A673 (cell line): ENCODE measurements around the gene RTN4RL1.

Source experiments
- CTCF ChIP-seq: fragments of 300-800, 200-600 bp; sonication (generic); conservative IDR thresholded peaks from 2 replicates; pipeline ENCODE4 v1.5.1; 2017; ENCODE audit warnings: low read depth, mild to moderate bottlenecking, antibody characterized with exemption, low read length, moderate library complexity, mixed read lengths
- EZH2 ChIP-seq: fragments of 200-600 bp; sonication (generic); IDR thresholded peaks from 2 replicates; pipeline ENCODE4 v1.6.1; 2017; ENCODE audit warnings: borderline replicate concordance, low read depth, mild to moderate bottlenecking, mixed read lengths, antibody characterized with exemption, low read length; ENCODE audit not compliant: poor library complexity, severe bottlenecking

DNA sequence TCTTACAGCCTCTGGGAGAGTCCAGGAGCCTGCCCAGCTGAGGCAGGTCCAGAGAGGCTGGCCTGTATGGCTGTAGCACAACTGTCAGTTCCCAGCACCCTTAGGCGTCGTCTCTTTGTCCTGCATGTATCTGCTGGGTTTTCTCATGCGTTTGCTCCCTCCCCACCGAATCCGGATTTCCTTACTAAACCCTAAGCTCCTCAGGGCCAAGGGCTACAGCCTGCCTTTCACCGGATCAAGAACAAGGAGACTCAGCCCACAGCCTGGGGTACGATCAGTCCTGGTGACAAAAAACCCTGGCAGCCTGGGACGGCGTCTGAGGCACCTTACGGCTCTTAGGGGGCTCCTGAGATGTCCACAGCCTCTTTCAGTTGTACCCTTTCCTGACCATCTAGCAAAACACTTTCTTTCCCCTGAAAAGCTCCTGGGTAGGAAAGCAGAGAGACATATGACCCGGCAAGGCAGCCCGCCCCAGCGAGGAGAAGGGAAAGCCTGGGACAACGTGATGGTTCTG lies 42.0 kb upstream of the RTN4RL1 start:
- TF ChIP-seq CTCF (no peak), EZH2 (no peak)
